HG03066 (cell line): ENCODE data around the gene MROH8.
"Not testable (repeated sequence)": the region's sequence is repeated elsewhere in the genome, so short reads cannot be mapped to it uniquely, and the experiment has no call there.

Experiments
- ATAC-seq: cut with Tn5 transposase; IDR thresholded peaks from one replicate; pipeline ENCODE4 v1.9.1; 2021; ENCODE audit warnings: low read depth; ENCODE audit not compliant: unreplicated experiment

Gene MROH8

DNA sequence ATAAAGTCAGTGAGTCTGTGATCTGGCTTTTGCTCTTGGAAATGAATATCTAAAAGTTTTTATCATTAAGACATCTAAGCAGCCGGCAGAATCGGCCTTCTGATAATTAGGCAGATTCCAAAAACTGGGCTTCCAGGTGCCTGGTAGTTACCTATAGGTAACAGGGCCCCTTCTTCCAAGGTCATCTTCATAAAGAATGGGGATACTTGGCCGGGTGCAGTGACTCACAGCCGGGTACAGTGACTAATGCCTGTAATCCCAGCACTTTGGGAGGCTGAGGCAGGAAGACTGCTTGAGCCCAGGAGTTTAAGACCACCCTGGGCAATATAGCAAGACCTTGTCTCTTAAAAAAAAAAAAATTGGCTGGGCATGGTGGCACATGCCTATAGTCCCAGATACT, 70.7 kb downstream of the MROH8 start:
- ATAC-seq = no peak

DNA sequence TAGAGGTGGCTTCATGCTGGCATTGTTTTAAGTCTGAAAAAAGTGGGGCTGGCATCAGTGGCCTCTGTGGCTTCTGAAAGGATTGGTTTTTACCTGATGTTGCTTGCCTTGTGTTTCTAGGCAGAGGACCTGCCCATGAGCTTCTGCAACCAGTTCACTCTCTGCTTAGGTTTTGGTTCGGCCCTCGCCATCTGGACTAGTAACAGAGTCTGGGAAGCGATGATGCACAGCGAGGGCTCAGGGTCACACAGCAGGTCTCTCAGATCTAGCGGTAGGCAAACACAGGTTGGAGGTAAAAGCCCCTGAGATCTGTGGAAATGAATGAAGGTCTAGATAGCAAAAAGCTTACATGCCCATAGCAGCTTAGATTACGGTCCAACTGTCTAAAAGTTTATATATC, 76.8 kb downstream of the MROH8 start:
- ATAC-seq = no peak

DNA sequence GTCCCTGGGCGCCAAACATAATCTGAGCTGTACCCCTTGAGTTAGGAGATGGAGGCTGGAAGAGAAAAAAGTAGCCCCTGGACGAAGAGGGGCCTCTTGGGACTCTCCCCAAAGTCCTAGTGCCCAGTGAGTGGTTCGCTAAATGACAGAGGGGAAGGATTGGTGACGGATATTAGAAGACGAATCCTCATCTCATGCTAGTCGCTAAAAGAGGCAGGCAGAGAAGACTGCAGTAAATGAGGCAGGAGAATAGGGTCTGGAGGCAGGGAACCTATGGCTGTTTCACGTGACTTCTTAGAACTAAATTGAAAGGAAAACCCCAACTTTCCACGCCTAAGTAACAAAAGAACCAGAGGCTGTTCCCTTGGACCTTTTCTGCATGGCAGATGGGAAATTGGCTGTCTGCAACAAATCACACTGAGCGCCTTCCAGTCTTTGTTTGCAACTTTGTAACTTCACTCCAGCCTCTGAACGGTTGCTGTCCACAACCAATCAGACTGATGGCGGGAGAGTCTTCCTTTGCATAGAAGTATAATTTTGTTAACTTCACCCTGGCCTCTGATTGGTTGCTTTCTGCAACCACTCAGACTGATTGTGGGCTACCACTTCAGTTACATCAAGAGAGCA, 82.8 kb downstream of the MROH8 start:
- ATAC-seq = no peak

DNA sequence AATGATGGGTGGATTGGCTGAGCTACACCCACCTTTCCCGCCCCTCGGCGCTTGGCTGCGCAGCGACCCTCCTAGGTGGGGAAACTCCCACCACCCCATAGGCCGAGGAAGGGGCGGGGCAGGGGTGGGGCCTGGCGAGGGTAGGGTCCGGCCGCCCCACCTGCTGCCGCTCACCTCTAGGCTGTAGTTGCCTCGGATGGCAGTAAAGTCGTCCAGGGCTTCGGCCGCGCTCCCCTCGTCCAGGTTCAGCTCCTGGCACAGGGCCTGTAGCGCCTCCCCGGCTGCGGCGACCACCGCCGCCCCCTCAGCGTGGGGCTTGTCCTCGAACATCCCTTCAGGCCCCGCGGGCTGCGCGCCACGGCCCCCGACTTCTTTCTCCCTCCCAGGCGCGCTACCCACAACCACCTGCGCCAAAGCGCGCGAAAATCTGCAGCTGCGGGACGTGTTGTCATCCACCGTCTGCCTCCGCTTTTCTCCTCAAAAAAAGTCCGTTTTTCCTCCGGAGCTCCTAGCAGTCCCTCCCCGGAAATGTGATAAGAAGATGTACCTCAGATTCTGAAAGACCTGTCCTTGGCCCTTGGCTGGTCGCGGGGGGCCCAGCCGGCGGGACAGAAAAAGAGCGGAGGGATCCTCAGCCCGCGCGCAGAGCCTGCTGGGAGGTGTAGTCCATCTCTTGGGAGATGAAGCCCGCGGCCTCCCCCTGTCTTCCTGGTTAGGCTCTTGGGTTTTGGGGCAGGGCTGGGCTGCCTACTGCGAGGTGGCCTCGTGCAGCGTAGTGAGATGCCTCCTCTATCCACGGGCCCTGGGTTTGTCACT, 83.5 kb downstream of the MROH8 start, which contains the start of gene RBL1:
Gene RBL1 (minus strand): TSS at position 399 of the 816 bp plus-strand sequence. CDS start 69 bp downstream, at position 330.
- ATAC-seq = peak; percentile 73

DNA sequence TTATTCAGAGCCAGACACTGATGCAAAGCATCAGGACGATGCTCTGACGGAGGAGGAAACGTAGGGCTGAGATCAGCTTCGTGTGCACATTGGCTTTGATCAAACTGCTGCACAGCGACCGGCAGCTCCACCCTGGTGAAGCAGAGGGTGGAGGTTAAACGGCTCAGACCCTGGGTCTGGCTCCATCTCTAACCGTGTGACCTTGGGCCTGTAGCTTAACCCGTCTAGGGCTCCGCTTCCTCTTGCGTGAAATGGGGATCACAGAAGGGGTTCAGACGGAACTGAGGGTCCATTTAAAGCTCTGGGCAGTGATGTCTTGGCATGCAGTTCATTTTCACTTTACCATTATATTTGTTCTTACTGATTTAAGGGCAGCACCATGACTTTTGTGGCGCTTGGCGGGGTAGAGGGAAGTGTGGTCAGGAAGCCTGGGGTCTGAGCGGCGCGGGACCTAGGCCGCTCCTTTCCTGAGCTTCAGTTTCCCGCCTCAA, 84.2 kb downstream of the MROH8 start:
- no peak for ATAC-seq

DNA sequence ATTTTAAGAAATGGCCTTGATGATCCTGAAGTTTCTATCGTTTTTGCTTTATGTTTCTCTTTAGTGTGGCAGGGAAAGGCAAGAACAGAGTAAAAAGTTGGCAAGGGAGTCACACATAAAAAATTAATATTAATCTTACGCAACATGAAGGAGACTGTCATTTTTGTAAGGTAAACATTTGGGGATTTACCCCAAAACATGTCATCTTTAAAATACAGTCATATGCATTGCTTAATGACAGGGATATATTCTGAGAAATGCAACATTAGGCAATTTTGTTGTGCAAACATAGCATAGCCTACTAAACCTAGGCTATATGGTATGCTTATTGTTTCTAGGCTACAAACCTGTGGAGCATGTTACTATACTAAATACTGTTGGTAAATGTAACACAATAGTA, 88.9 kb downstream of the MROH8 start:
- ATAC-seq = no peak

DNA sequence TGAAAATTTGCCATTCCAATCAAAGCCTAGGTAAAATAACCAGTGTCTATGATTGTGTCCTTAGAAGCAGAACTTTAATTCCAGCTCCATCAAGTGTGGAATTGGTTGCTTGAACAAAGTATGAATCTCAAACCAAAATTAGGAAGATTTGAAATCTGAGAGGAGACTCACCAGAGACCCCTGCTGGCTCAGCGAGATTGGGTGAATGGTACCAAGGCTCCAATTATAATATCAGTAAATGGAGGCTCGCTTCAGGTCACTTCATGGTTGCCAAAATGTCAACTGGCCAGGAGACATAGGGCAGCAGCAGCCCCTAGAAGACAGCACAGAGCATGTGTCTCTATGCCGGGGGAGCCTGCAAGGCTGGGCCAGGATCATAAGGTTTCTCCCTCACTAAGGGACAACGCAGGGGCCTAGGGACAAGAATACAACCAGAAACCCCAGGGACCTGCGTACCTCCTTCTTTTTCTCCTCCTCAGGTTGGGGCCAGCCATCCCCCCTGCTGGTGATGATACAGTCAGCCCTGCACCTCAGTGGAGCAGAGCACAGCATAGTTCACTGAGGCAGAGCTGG, 97.5 kb downstream of the MROH8 start:
- no peak for ATAC-seq

DNA sequence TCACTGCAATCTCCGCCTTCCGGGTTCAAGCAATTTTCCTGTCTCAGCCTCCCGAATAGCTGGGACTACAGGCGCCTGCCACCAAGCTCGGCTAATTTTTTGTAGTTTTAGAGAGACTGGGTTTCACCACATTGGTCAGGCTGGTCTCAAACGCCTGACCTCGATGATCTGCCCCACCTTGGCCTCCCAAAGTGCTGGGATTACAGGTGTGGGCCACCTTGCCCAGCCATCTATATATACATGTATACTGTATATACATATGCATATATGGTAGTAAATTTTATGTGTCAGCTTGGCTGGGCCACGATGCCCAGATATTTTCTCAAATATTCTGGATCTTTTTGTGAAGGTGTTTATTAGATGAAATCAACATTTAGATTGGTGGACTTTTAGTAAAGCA, 102.3 kb downstream of the MROH8 start:
- no peak for ATAC-seq

DNA sequence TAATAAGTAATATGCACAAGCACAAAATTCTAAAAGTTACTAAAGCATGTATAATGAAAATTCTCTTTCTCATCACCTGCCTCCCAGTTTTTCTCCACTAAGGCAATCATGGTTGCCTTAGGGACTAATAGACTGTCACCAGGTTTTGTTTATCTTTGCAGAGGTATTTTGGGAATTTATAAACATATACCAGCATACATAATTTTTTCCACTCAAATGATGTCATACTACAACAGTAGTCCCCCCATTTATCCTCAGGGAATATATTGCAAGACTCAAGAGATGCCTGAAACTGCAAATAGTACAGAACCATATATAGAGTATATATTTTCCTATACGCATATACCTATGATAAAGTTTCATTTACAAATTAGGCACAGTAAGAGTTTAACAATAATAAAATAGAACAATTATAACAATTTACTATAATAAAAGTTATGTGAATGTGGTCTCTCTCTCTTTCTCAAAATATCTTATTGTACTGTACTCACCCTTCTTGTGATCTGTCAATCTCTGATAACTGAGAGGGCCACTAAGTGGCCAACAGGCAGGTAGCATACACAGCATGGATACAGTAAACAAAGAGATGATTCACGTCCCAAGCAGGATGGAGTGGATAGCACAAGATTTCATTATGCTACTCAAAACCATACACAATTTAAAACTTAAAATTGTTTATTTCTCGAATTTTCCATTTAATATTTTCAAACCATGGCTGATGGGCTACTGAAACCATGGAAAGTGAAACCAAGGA, 103.2 kb downstream of the MROH8 start:
- no peak for ATAC-seq

DNA sequence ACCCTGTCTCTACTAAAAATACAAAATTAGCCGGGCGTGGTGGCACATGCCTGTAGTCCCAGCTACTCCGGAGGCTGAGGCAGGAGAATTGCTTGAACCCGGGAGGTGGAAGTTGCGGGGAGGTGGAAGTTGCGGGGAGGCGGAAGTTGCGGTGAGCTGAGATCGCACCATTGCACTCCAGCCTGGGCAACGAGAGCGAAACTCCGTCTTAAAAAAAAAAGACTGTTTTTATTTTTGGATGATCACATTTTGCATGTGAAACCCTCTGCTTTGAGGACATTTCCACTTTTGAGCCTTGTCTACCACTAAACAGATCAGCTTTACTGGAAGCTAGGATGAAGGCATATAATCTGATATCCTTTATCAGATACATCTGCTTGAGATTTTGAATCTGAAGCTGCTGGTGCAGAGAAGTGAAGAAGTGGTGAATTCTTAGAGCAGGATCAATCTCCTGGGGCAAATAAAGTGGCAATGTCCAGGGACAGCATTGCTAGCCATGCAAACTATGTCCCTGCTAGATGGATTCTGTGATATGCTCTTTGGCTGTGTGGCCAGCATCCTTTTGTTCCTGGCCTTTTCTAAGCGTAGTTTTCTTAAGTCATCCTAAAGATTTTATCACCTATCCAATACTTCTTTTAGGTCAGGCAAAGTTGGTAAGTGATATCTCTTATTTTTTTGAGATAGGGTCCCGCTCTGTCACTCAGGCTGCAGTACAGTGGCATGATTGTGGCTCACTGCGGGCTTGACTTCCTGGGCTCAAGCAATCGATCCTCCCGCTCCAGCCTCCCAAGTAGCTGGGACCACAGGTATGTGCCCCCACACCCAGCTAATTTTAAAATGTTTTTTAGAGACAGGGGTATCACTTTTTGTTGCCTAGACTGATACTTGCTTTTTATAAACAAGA, 106.8 kb downstream of the MROH8 start:
- ATAC-seq = no peak

DNA sequence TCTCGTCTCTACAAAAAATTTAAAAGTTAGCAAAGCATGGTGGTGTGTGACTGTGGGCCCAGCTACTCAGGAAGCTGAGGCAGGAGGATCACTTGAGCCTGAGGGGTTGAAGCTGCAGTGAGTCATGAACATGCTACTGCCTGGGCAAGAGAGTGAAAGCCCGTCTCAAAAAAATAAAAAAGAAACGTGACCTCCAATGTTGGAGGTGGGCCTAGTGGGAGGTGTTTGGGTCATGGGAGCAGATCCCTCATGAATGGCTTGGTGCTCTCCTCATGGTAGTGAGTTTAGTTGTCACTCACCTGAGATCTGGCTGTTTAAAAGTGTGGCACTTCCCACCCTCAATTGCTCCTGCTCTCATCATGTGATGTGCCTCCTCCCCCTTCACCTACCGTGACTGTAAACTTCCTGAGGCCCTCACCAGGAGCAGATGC, 107.9 kb downstream of the MROH8 start:
- no peak for ATAC-seq

DNA sequence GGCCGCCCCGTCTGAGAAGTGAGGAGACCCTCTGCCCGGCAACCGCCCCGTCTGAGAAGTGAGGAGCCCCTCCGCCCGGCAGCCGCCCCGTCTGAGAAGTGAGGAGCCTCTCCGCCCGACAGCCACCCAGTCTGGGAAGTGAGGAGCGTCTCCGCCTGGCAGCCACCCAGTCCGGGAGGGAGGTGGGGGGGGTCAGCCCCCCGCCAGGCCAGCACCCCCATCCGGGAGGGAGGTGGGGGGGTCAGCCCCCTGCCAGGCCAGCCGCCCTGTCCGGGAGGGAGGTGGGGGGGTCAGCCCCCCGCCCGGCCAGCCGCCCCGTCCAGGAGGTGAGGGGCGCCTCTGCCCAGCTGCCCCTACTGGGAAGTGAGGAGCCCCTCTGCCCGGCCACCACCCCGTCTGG, 109.8 kb downstream of the MROH8 start:
- ATAC-seq = not testable (repeated sequence)

DNA sequence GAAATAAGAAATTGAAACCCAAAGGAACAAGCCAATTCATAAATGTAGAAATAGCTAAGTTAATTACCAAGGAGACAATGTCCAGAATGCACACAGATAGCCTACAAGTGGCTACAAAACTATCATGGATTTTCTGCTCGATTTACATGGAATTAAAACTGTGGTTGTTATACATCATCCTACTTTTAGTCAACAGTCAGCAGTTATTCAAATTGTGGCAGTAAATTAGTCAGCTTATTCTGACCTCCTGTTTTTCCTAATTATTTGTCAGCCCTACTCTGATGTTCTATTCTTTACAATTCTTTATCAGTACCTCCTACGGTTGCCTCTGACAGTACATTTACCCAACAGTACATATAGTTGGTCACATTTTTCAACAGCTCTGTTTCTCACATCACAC, 113.2 kb downstream of the MROH8 start:
- ATAC-seq = no peak

DNA sequence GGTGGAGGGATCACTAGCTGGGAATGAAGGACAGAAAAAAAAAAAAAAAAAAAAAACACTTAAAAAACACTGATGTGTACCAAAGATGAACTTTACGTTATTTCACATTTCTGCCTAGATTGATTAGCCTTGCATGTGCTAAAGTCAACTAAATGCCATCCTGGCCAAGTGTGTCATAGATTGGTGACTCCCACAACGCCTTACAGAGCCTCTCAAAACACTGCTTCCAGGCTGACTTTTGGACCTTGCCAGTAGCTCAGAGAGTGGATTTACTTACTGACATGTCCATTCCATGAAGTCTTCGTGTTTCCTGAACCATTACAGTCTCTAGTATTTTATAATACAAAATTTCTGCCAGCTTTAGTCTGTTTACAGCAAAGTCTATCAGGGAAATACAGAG, 124.1 kb downstream of the MROH8 start:
- no peak for ATAC-seq

DNA sequence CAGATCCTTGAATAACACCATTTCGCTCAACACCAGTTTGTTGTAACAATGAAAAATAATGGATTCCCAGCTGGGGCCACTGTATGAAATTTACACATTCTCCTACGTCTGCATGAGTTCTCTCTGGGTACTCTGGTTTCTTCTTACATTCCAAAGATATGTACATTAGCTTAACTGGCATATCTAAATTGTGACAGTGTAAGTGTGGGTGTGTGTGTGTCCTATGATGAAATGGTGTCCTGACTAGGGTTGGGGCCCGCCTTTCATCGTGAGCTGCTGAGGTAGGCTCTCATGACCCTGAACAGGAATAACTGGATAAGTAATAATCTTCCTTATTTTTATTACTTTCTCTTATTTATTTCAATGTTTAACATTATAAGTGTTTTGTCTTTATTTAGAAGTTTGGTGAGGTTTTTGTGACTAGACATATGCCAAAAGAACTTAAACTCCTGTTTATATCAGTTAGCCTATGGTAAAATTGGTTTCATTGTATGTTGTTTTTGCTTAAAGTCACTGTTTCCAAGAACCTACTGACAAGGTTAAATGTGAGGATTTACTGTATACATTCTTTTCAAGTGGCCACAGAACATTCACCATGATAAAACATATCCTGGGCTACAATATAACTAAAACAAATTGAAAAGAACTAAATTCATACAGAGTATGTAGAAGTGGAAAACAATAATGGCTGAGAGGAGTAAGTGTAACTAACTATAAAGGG, 126.0 kb downstream of the MROH8 start:
- no peak for ATAC-seq
